Natural killer cell (primary cell): ENCODE data around the gene STAT5B. TPM values are rescaled to one million over a fixed set of nuclear protein-coding genes. Genes with fewer than 3 reads are reported as not detected.

Source experiments
- ATAC-seq, 3 donors: fragments of 150-1000 bp in 2 of 3; fragments of 200-7000 bp in 1 of 3; cut with Tn5 transposase; 1 replicate in 1 of 3; 2 replicates in 2 of 3; pipeline ENCODE4 v1.10.0; 2021; ENCODE audit warnings: mild to moderate bottlenecking in 2 of 3, moderate library complexity in 2 of 3
- DNase-seq, 2 donors: peaks; one replicate each; pipeline versions ENCODE4 v3.0.0 to v3.0.0-alpha.2; 2013 to 2021; ENCODE audit warnings: mixed read lengths in 1 of 2
- H3K27ac ChIP-seq: one replicate; pipeline ENCODE4 v1.5.1; 2013; ENCODE audit warnings: mild to moderate bottlenecking, low read length
- H3K27me3 ChIP-seq: one replicate; pipeline ENCODE4 v1.6.1; 2013; ENCODE audit warnings: low read length; ENCODE audit not compliant: control insufficient read depth, insufficient read depth
- H3K36me3 ChIP-seq: one replicate; pipeline ENCODE4 v1.6.1; 2013; ENCODE audit warnings: low read length; ENCODE audit not compliant: control insufficient read depth, insufficient read depth
- H3K4me1 ChIP-seq: one replicate; pipeline ENCODE4 v1.6.1; 2013; ENCODE audit warnings: low read length; ENCODE audit not compliant: control insufficient read depth, insufficient read depth
- H3K4me3 ChIP-seq: one replicate; pipeline ENCODE4 v1.5.1; 2013; ENCODE audit warnings: low read length
- H3K9me3 ChIP-seq: one replicate; pipeline ENCODE4 v1.6.1; 2013; ENCODE audit warnings: low read length; ENCODE audit not compliant: control insufficient read depth, insufficient read depth
- H3K27ac Mint-ChIP-seq, 2 donors: one replicate each; pipeline ENCODE4 v1.8.0; 2022; ENCODE audit warnings: mild to moderate bottlenecking in 2 of 2, mixed read lengths in 2 of 2, moderate library complexity in 1 of 2
- H3K27me3 Mint-ChIP-seq, 2 donors: one replicate each; pipeline ENCODE4 v1.8.0; 2022; ENCODE audit warnings: low read depth in 2 of 2, mixed read lengths in 2 of 2
- H3K36me3 Mint-ChIP-seq: one replicate; pipeline ENCODE4 v1.8.0; 2022; ENCODE audit warnings: mixed read lengths
- H3K4me1 Mint-ChIP-seq, 2 donors: one replicate each; pipeline ENCODE4 v1.8.0; 2022; ENCODE audit warnings: mixed read lengths in 2 of 2
- H3K4me3 Mint-ChIP-seq: one replicate; pipeline ENCODE4 v1.8.0; 2022; ENCODE audit warnings: mild to moderate bottlenecking, moderate library complexity, mixed read lengths
- H3K9me3 Mint-ChIP-seq, 2 donors: one replicate each; pipeline ENCODE4 v1.8.0; 2022; ENCODE audit warnings: mixed read lengths in 2 of 2
- WGBS: methylation state at CpG from one replicate; pipeline ENCODE4 v1.1.7; 2013; ENCODE audit warnings: missing lambda C conversion rate; ENCODE audit not compliant: insufficient coverage; 5-methylcytosine and 5-hydroxymethylcytosine counted together
- intact Hi-C: fragments of 100-400 bp; cut with micrococcal nuclease; formaldehyde crosslinking; loops from one replicate; pipeline ENCODE4 v1.14.2; 2022
- total RNA-seq, 4 donors: library from RNA; stranded (reverse); fragments of 120-200 nt in 1 of 4; gene quantifications; one replicate each; pipeline versions ENCODE4 v1.2.3 to v1.2.4, GENCODE V29; 2013 to 2022
- TF ChIP-seq, protein P1 (sequence below): fragments of 200-600 bp; IDR thresholded peaks from one replicate; pipeline ENCODE4 v1.8.0; 2022; ENCODE audit warnings: antibody characterized with exemption

STAT5B gene
- total RNA-seq, 3 donors from 2014 or later (not counting 1 experiment from before 2014, with no cell fraction given): 79.9 to 112 (median 103) TPM

DNA sequence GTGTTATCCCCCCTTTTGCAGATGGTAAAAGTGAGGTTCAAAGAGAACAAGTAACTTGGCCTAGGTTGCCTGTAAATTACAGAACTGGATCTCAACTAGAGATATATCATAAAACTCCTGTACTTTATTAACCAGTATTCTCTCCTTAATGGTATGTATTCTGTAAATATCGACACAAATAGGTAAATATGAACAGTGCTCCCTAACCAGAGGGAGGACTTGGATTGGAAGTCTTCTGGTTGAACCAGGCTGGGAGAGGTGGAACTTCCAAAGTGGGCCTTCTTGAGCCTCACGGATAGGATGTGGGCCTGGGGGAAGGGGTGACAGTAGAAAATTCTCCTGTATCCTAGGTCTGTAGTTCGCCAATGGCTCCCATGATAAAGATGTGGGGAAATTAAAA, 19.8 kb upstream of the STAT5B start:
- Histone ChIP-seq H3K27me3 (no peaks in the 10 kb centered on the region), H3K4me1 (no peaks in the 10 kb centered on the region), H3K4me3 (no peak overlapping the region), H3K27ac (no peak overlapping the region), H3K36me3 (peaks cover 40% of the 10 kb centered on the region), H3K9me3 (no peaks in the 10 kb centered on the region)
- Mint-ChIP-seq H3K36me3 (no peaks in the 10 kb centered on the region), H3K4me1 (peaks cover 8 to 14% of the 10 kb centered on the region in 2 donors), H3K4me3 (no peak overlapping the region), H3K9me3 (no peaks in the 10 kb centered on the region), H3K27me3 (no peaks in the 10 kb centered on the region), H3K27ac (no peak overlapping the region)
- 91% methylated on average over 3 of the region's 3 CpGs for WGBS
- ATAC-seq (no peak), DNase-seq (no peak)
- TF ChIP-seq, protein P1, sequence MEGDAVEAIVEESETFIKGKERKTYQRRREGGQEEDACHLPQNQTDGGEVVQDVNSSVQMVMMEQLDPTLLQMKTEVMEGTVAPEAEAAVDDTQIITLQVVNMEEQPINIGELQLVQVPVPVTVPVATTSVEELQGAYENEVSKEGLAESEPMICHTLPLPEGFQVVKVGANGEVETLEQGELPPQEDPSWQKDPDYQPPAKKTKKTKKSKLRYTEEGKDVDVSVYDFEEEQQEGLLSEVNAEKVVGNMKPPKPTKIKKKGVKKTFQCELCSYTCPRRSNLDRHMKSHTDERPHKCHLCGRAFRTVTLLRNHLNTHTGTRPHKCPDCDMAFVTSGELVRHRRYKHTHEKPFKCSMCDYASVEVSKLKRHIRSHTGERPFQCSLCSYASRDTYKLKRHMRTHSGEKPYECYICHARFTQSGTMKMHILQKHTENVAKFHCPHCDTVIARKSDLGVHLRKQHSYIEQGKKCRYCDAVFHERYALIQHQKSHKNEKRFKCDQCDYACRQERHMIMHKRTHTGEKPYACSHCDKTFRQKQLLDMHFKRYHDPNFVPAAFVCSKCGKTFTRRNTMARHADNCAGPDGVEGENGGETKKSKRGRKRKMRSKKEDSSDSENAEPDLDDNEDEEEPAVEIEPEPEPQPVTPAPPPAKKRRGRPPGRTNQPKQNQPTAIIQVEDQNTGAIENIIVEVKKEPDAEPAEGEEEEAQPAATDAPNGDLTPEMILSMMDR: no peak
- intact Hi-C loops: no loop called here

DNA sequence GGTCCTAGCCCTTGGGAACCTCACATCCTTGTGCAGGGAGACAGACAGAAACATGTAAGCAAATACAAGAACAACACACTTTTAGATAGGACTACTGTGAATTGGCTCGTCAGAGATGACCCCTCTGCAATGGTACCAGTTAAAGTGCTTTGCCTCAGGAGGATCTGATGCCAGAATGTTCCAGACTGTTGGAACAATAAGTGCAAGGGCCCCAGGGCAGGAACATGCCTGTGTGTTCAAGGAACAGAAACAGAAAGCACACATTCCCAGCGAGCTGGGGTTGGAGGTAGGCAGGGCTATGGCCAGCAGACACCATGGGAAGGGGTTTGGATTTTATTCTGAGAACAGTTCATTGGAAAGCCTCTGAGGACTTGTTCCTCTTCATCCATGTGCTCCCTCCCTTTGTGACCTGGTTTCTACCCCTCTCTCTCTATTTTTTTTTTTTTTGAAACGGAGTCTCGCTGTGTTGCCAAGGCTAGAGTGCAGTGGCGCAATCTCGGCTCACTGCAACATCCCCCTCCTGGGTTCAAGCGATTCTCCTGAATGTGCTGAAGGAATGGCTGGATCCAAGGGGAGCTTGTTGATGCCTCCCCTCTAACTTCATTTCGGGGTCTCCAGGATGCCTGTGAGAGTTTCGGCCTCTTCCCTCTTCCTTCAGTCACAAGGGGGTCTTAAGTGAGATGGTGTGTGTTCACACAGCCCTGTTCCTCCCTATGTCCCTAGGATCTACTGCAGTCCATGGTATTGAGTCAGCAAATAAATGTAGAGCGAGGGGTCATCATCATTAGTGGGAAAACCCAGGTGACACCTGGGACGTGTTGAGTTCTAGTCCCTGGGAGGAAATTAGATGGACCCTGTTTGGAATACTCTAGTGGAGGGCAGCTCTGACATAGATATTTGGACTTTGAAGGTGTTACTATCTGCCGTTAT, 18.5 kb upstream of the STAT5B start:
- peaks cover 37% of the 10 kb centered on the region for H3K36me3 ChIP-seq
- Mint-ChIP-seq H3K4me3 (no peak overlapping the region), H3K27me3 (no peaks in the 10 kb centered on the region), H3K9me3 (no peaks in the 10 kb centered on the region), H3K27ac (no peak overlapping the region), H3K36me3 (no peaks in the 10 kb centered on the region), H3K4me1 (peaks cover 20 to 25% of the 10 kb centered on the region in 2 donors)
- intact Hi-C loops: no loop called here
- no peaks in the 10 kb centered on the region for H3K27me3 ChIP-seq
- no peaks in the 10 kb centered on the region for H3K9me3 ChIP-seq
- DNase-seq (no peak), ATAC-seq (no peak)
- no peak overlapping the region for H3K4me3 ChIP-seq
- WGBS: 97% methylated on average over 10 of the region's 12 CpGs
- no peak overlapping the region for H3K27ac ChIP-seq
- peaks cover 10% of the 10 kb centered on the region for H3K4me1 ChIP-seq
- TF ChIP-seq, protein P1: no peak

DNA sequence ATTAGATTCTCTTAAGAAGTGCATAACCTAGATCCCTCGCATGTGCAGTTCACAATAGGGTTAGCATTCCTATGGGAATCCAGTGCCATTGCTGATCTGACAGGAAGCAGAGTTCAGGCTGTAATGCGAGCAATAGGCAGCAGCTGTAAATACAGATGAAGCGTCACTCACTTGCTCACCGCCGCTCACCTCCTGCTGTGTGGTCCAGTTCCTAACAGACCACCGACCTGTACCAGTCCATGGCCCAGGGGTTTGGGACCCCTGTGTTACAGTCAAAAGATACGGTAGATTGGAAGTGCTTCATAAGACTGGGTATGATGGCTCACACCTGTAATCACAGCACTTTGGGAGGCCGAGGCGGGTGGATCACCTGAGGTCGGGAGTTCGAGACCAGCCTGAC, 14.9 kb upstream of the STAT5B start:
- peaks cover 23% of the 10 kb centered on the region for H3K36me3 ChIP-seq
- no peak overlapping the region for H3K27ac ChIP-seq
- peaks cover 40% of the 10 kb centered on the region for H3K4me1 ChIP-seq
- WGBS: 97% methylated on average over 11 of the region's 11 CpGs
- no peaks in the 10 kb centered on the region for H3K9me3 ChIP-seq
- intact Hi-C loops: no loop called here
- Mint-ChIP-seq H3K27me3 (no peaks in the 10 kb centered on the region), H3K4me1 (peaks cover 43 to 51% of the 10 kb centered on the region in 2 donors), H3K9me3 (no peaks in the 10 kb centered on the region), H3K36me3 (no peaks in the 10 kb centered on the region), H3K27ac (peak overlapping the region in 1 of 2 donors; percentile 11), H3K4me3 (no peak overlapping the region)
- no peak for ATAC-seq
- no peaks in the 10 kb centered on the region for H3K27me3 ChIP-seq
- no peak for DNase-seq
- TF ChIP-seq, protein P1: no peak
- no peak overlapping the region for H3K4me3 ChIP-seq
